CD4-positive, alpha-beta T cell (primary cell): Measurements from ENCODE around the gene SESN3. TPM values are rescaled to one million over a fixed set of nuclear protein-coding genes. Genes with fewer than 3 reads are reported as not detected.

Source experiments
- ATAC-seq: fragments of 200-7000 bp; cut with Tn5 transposase; one replicate; pipeline ENCODE4 v1.10.0; 2022; ENCODE audit warnings: mild to moderate bottlenecking; ENCODE audit not compliant: poor library complexity
- CTCF ChIA-PET: fragments of 350-600 bp; sonication (Branson Sonifier 250); formaldehyde crosslinking; loops from one replicate; lab custom pipeline; 2021; ENCODE audit warnings: antibody characterized with exemption, inconsistent platforms; lab: Charles Lee
- POLR2A ChIA-PET: fragments of 350-600 bp; sonication (Branson Sonifier 250); formaldehyde crosslinking; loops from one replicate; lab custom pipeline; 2021; ENCODE audit warnings: antibody characterized with exemption, inconsistent platforms; lab: Charles Lee
- DNase-seq, 14 experiments: peaks; one replicate each; pipeline ENCODE4 v3.0.0-alpha.2; 2013 to 2020; ENCODE audit warnings: mixed read lengths in 2 of 14
- H3K27ac ChIP-seq, 2 donors: one replicate each; pipeline versions ENCODE4 v1.5.1 to v1.7.0; 2013; ENCODE audit warnings: low read length in 2 of 2, low read depth in 1 of 2, mild to moderate bottlenecking in 1 of 2
- H3K27me3 ChIP-seq, 2 experiments: 1 replicate in 1 of 2; 2 replicates in 1 of 2; pipeline versions ENCODE4 v1.6.1 to v1.7.0; 2013; ENCODE audit warnings: low read length in 2 of 2, control low read depth in 1 of 2, mild to moderate bottlenecking in 1 of 2, moderate library complexity in 1 of 2; ENCODE audit not compliant: insufficient read depth in 2 of 2, control insufficient read depth in 1 of 2
- H3K36me3 ChIP-seq: one replicate; pipeline ENCODE4 v1.6.1; 2013; ENCODE audit warnings: low read length, control low read depth; ENCODE audit not compliant: insufficient read depth
- H3K4me1 ChIP-seq: one replicate; pipeline ENCODE4 v1.6.1; 2013; ENCODE audit warnings: low read length, control low read depth; ENCODE audit not compliant: insufficient read depth
- H3K4me3 ChIP-seq: one replicate; pipeline ENCODE4 v1.5.1; 2013; ENCODE audit warnings: mild to moderate bottlenecking, low read length, moderate library complexity
- H3K9me3 ChIP-seq, 2 experiments: 1 replicate in 1 of 2; 2 replicates in 1 of 2; pipeline versions ENCODE4 v1.6.1 to v1.7.0; 2013; ENCODE audit warnings: low read length in 2 of 2, mild to moderate bottlenecking in 2 of 2, control low read depth in 1 of 2, moderate library complexity in 1 of 2; ENCODE audit not compliant: control insufficient read depth in 1 of 2, insufficient read depth in 1 of 2
- H3K27ac Mint-ChIP-seq: one replicate; pipeline ENCODE4 v1.8.0; 2020; ENCODE audit warnings: mixed read lengths
- H3K27me3 Mint-ChIP-seq: one replicate; pipeline ENCODE4 v1.8.0; 2021; ENCODE audit warnings: mixed read lengths
- H3K36me3 Mint-ChIP-seq: one replicate; pipeline ENCODE4 v1.8.0; 2021; ENCODE audit warnings: low read depth, mixed read lengths
- H3K4me1 Mint-ChIP-seq: one replicate; pipeline ENCODE4 v1.8.0; 2021; ENCODE audit warnings: low read depth, mixed read lengths
- H3K4me3 Mint-ChIP-seq: one replicate; pipeline ENCODE4 v1.8.0; 2020; ENCODE audit warnings: mild to moderate bottlenecking, mixed read lengths
- H3K9me3 Mint-ChIP-seq: one replicate; pipeline ENCODE4 v1.8.0; 2020; ENCODE audit warnings: mixed read lengths
- CTCF ChIP-seq: fragments of 200-600 bp; IDR thresholded peaks from one replicate; pipeline ENCODE4 v1.8.0; 2022; ENCODE audit warnings: antibody characterized with exemption, mild to moderate bottlenecking
- intact Hi-C, 2 experiments: fragments of 100-400 bp; cut with DNase I in 1 of 2; cut with micrococcal nuclease in 1 of 2; formaldehyde crosslinking; loops; one replicate each; pipeline versions ENCODE4 v1.15.1 to v1.9.0; 2023 to 2025; cut with DNase I, micrococcal nuclease
- total RNA-seq, 174 experiments: library from RNA in 2 of 174; stranded (reverse) in 2 of 174; gene quantifications; one replicate each; pipeline ENCODE4 v1.2.3 and lab custom pipeline; 2021 to 2026

Gene SESN3
- total RNA-seq, 2 experiments from 2014 or later = 63.9 to 69.1 TPM

- ChIA-PET POLR2A (interaction anchor here (1.3 kb wide), 1 partner anchor 8 kb away, joined by 3 read pairs; no protein-coding TSS in a partner anchor), CTCF (no interaction called here)
- DNase-seq (peak in 1 of 14 experiments; percentile 26), ATAC-seq (no peak)
- Histone ChIP-seq H3K36me3 (no peaks in the 10 kb centered on the region), H3K4me3 (no peak overlapping the region), H3K27me3 (no peaks in the 10 kb centered on the region), H3K4me1 (no peaks in the 10 kb centered on the region), H3K9me3 (no peaks in the 10 kb centered on the region), H3K27ac (no peak overlapping the region)
- Mint-ChIP-seq H3K4me1 (peaks cover 11% of the 10 kb centered on the region), H3K27ac (no peak overlapping the region), H3K4me3 (no peak overlapping the region), H3K27me3 (no peaks in the 10 kb centered on the region), H3K36me3 (no peaks in the 10 kb centered on the region), H3K9me3 (no peaks in the 10 kb centered on the region)
- intact Hi-C loops = no loop called here
- no peak for TF ChIP-seq CTCF
Observed at GRCh38 chr11:95262994-95263765, 32.2 kb upstream of the SESN3 start.

GRCh38 chr11:95257456-95257971 is 26.5 kb upstream of the SESN3 start:
- Mint-ChIP-seq H3K27me3 (no peaks in the 10 kb centered on the region), H3K4me3 (no peak overlapping the region)

More at GRCh38 chr11:95257456-95257971, 26.5 kb upstream of the SESN3 start:
- H3K9me3 Mint-ChIP-seq = no peaks in the 10 kb centered on the region
- H3K9me3 ChIP-seq = no peaks in the 10 kb centered on the region
- H3K27ac ChIP-seq = no peak overlapping the region
- DNase-seq (no peak), ATAC-seq (no peak)
- no peak overlapping the region for H3K27ac Mint-ChIP-seq
- no peaks in the 10 kb centered on the region for H3K36me3 Mint-ChIP-seq
- no peaks in the 10 kb centered on the region for H3K36me3 ChIP-seq
- intact Hi-C loops = loop anchor here in 1 of 2 experiments (10.0 kb wide), 1 partner anchor 283 kb away; the partner anchor contains the start of genes CWC15 and KDM4D
- H3K27me3 ChIP-seq = no peaks in the 10 kb centered on the region
- no peak for TF ChIP-seq CTCF
- peaks cover 31% of the 10 kb centered on the region for H3K4me1 ChIP-seq
- ChIA-PET CTCF (interaction anchor here (0.6 to 0.9 kb wide), 2 partner anchors 26 to 634 kb away, joined by 3 to 4 read pairs; partner anchors contain the start of gene SESN3), POLR2A (interaction anchor here (0.6 kb wide), 2 partner anchors 68 to 1188 kb away, joined by 4 read pairs; no protein-coding TSS in a partner anchor)
- peaks cover 51% of the 10 kb centered on the region for H3K4me1 Mint-ChIP-seq
- no peak overlapping the region for H3K4me3 ChIP-seq
